Common myeloid progenitor, CD34-positive (primary cell): ENCODE measurements around the gene TAS2R13.

Experiments used
- CTCF ChIA-PET: fragments of 350-600 bp; sonication (Branson Sonifier 250); formaldehyde crosslinking; loops from one replicate; lab custom pipeline; 2021; ENCODE audit warnings: antibody characterized with exemption; lab: Charles Lee
- POLR2A ChIA-PET: fragments of 350-600 bp; sonication (Branson Sonifier 250); formaldehyde crosslinking; loops from one replicate; lab custom pipeline; 2021; ENCODE audit warnings: antibody characterized with exemption; lab: Charles Lee
- DNase-seq, 3 donors: peaks; one replicate each; pipeline versions ENCODE4 v3.0.0 to v3.0.0-alpha.2; 2013
- H3K27ac ChIP-seq, 2 experiments: 1 replicate in 1 of 2; 2 replicates in 1 of 2; pipeline ENCODE4 v1.7.0; 2013; ENCODE audit warnings: inconsistent platforms in 2 of 2, low read length in 2 of 2, mild to moderate bottlenecking in 2 of 2, low read depth in 1 of 2, moderate library complexity in 1 of 2; ENCODE audit not compliant: severe bottlenecking in 2 of 2, insufficient read depth in 1 of 2, poor library complexity in 1 of 2
- H3K27me3 ChIP-seq, 5 experiments: replicated peaks in 2 of 5; 1 replicate in 3 of 5; 2 replicates in 2 of 5; pipeline versions ENCODE4 v1.6.1 to v1.7.0; 2013; ENCODE audit warnings: low read length in 4 of 5, mild to moderate bottlenecking in 2 of 5, moderate library complexity in 2 of 5, inconsistent platforms in 1 of 5; ENCODE audit not compliant: insufficient read depth in 5 of 5, control insufficient read depth in 4 of 5
- H3K36me3 ChIP-seq, 4 experiments: 1 replicate in 2 of 4; 2 replicates in 2 of 4; pipeline versions ENCODE4 v1.6.1 to v1.7.0; 2013; ENCODE audit warnings: low read length in 3 of 4, control low read depth in 1 of 4, mild to moderate bottlenecking in 1 of 4; ENCODE audit not compliant: control insufficient read depth in 4 of 4, insufficient read depth in 4 of 4
- H3K4me1 ChIP-seq, 4 experiments: 1 replicate in 3 of 4; 2 replicates in 1 of 4; pipeline versions ENCODE4 v1.6.1 to v1.7.1; 2013; ENCODE audit warnings: low read length in 3 of 4, mild to moderate bottlenecking in 3 of 4, control low read depth in 1 of 4, inconsistent platforms in 1 of 4, moderate library complexity in 1 of 4; ENCODE audit not compliant: control insufficient read depth in 4 of 4, insufficient read depth in 4 of 4; ENCODE audit errors: control extremely low read depth in 1 of 4
- H3K4me3 ChIP-seq, 7 experiments: 1 replicate in 4 of 7; 2 replicates in 3 of 7; pipeline versions ENCODE4 v1.5.1 to v1.7.0; 2013; ENCODE audit warnings: mild to moderate bottlenecking in 7 of 7, low read length in 6 of 7, moderate library complexity in 6 of 7, inconsistent platforms in 2 of 7, low read depth in 2 of 7, control low read depth in 1 of 7; ENCODE audit not compliant: insufficient read depth in 4 of 7, control insufficient read depth in 1 of 7; ENCODE audit errors: extremely low read depth in 1 of 7
- H3K9me3 ChIP-seq, 5 experiments: 1 replicate in 4 of 5; 2 replicates in 1 of 5; pipeline versions ENCODE4 v1.6.1 to v1.7.1; 2013; ENCODE audit warnings: low read length in 4 of 5, mild to moderate bottlenecking in 2 of 5, inconsistent platforms in 1 of 5, low read depth in 1 of 5, moderate library complexity in 1 of 5; ENCODE audit not compliant: control insufficient read depth in 4 of 5, insufficient read depth in 2 of 5; ENCODE audit errors: control extremely low read depth in 1 of 5
- WGBS: methylation state at CpG from one replicate; pipeline ENCODE4 v1.1.5; 2013; ENCODE audit not compliant: insufficient coverage; 5-methylcytosine and 5-hydroxymethylcytosine counted together

Gene TAS2R13

DNA sequence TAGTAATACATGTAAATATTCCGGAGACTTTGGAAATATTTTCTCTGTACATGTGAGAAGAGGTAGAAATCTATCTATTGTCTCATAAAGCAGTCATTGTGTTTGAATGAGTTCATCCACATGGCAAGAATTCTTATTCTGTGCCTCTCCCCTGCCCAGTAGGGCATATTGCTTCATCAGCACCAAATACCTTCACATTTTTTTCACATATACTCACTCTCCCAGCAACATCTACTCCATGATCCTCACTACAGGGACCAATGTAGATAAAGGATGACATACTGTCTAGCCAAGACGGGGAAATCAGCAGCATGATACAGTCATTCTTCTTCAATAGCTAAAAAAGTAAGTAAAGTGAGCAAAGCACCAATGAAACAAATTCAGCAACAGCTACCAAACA, 31.0 kb upstream of the TAS2R13 start:
- POLR2A ChIA-PET = no interaction called here
- WGBS = no CpG with 5 or more reads among the region's 2 CpGs
- peaks cover 0 to 2% (median 0%) of the 10 kb centered on the region in 4 experiments for H3K36me3 ChIP-seq
- peaks cover 0 to 3% (median 0%) of the 10 kb centered on the region in 5 experiments for H3K9me3 ChIP-seq
- H3K4me3 ChIP-seq = no peak overlapping the region
- CTCF ChIA-PET = no interaction called here
- H3K4me1 ChIP-seq = peaks cover 0 to 9% (median 0%) of the 10 kb centered on the region in 4 experiments
- DNase-seq = no peak
- H3K27ac ChIP-seq = no peak overlapping the region
- H3K27me3 ChIP-seq = no peaks in the 10 kb centered on the region

DNA sequence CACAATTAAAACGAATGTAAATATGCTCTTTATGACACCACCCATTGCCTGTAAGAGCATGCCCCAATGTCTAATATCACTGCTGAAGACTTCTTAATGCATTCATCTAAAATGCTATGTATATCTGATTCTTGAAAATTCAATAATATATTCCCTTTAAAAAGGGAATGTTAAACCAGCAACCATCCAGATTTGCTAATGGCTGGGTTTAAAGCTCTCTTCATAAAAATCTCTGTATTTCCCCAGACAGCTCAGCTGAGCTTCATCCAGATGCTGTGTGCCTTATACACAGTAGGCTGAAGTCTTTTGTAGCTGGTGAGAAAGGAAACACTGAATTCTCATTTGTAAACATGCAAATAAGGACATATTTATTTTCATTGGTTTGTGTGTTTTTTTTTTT, 29.8 kb upstream of the TAS2R13 start, which contains the start of gene TAS2R14:
Gene TAS2R14 (minus strand): TSS at position 101 of the 400 bp plus-strand sequence. CDS start 56 bp downstream, at position 45.
- Histone ChIP-seq H3K4me3 (no peak within 1 kb of the TSS), H3K27me3 (no peaks in the 10 kb centered on the region), H3K27ac (no peak within 1 kb of the TSS), H3K9me3 (no peaks in the 10 kb centered on the region), H3K36me3 (peaks cover 0 to 2% (median 0%) of the 10 kb centered on the region in 4 experiments), H3K4me1 (peaks cover 0 to 9% (median 0%) of the 10 kb centered on the region in 4 experiments)
- no peak for DNase-seq
- ChIA-PET POLR2A (no interaction called here), CTCF (no interaction called here)
- no CpG with 5 or more reads among the region's 1 CpG for WGBS

DNA sequence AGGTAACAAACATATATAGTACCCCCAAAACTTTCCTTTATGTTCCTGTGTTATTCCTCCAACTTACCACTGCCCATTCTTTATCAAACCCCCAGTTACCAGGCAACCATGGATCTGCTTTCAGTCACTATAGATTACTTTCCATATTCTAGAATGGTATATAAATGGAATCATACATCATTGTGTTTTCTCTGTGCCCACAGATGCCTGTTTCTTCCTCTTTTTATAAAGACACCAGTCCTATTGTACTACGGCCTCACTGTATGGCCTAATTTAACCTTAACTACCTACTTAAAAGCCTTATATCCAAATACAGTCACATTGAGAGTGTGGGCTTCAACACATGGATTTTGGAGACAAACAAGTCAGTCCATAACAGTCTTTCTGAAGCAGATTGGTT, 27.1 kb upstream of the TAS2R13 start:
- Histone ChIP-seq H3K36me3 (peaks cover 0 to 4% (median 0%) of the 10 kb centered on the region in 4 experiments), H3K27me3 (no peaks in the 10 kb centered on the region), H3K9me3 (no peaks in the 10 kb centered on the region), H3K4me1 (peaks cover 0 to 3% (median 0%) of the 10 kb centered on the region in 4 experiments), H3K27ac (no peak overlapping the region), H3K4me3 (no peak overlapping the region)
- DNase-seq = peak in 2 of 3 donors; percentile 2 to 17
- CTCF ChIA-PET = no interaction called here
- POLR2A ChIA-PET = no interaction called here
- WGBS = 50% methylated on average over 1 of the region's 1 CpG

- H3K36me3 ChIP-seq = peaks cover 0 to 4% (median under 1%) of the 10 kb centered on the region in 4 experiments
- no peak for DNase-seq
- 100% methylated on average over 5 of the region's 5 CpGs for WGBS
- no peak within 1 kb of the TSS for H3K4me3 ChIP-seq
- no peaks in the 10 kb centered on the region for H3K27me3 ChIP-seq
- H3K9me3 ChIP-seq = peaks cover 0 to 3% (median 0%) of the 10 kb centered on the region in 5 experiments
- H3K27ac ChIP-seq = no peak within 1 kb of the TSS
- ChIA-PET CTCF (no interaction called here), POLR2A (no interaction called here)
- H3K4me1 ChIP-seq = no peaks in the 10 kb centered on the region
Observed at GRCh38 chr12:10928746-10929286, 19.5 kb upstream of the TAS2R13 start, which contains the start of gene PRH2. PRH2 (plus strand) TSS chr12:10929236; CDS start chr12:10929274, 38 bp downstream.

- ChIA-PET CTCF (interaction anchor here (1.1 to 1.7 kb wide), 2 partner anchors 8 to 310 kb away, joined by 3 to 4 read pairs; no protein-coding TSS in a partner anchor), POLR2A (no interaction called here)
- Histone ChIP-seq H3K27ac (no peak overlapping the region), H3K4me3 (no peak overlapping the region), H3K9me3 (peaks cover 0 to 3% (median 0%) of the 10 kb centered on the region in 5 experiments), H3K4me1 (no peaks in the 10 kb centered on the region), H3K27me3 (no peaks in the 10 kb centered on the region), H3K36me3 (peaks cover 0 to 2% (median under 1%) of the 10 kb centered on the region in 4 experiments)
- DNase-seq = no peak
- WGBS = 100% methylated on average over 3 of the region's 5 CpGs
Observed at GRCh38 chr12:10926269-10926668, 16.9 kb upstream of the TAS2R13 start.

DNA sequence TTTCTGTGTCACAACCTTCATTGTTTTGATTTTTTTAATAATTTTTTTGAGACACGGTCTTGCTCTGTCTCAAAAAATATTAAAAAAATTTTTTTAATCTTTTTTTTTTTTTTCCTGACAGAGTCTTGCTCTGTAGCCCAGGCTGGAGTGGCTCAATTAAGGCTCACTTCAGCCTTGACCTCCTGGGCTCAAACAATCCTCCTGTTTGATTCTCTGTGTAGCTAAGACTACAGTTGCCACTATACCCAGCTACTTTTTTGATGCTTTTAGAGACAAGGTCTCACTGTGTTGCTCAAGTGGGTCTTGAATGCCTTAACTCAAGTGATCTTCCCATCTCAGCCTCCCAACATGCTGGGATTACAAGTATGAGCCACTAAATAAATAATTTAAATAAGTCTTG, 10.4 kb upstream of the TAS2R13 start:
- no CpG with 5 or more reads among the region's 1 CpG for WGBS
- CTCF ChIA-PET = no interaction called here

GRCh38 chr12:10910380-10910779, 1.0 kb upstream of the TAS2R13 start:
- whole genome bisulfite sequencing = no CpG with 5 or more reads among the region's 8 CpGs
- ChIA-PET POLR2A (no interaction called here), CTCF (no interaction called here)
- Histone ChIP-seq H3K4me3 (no peak overlapping the region), H3K4me1 (no peaks in the 10 kb centered on the region), H3K36me3 (peaks cover 0 to under 1% (median 0%) of the 10 kb centered on the region in 4 experiments), H3K9me3 (peaks cover 0 to 5% (median 0%) of the 10 kb centered on the region in 5 experiments), H3K27me3 (no peaks in the 10 kb centered on the region), H3K27ac (no peak overlapping the region)
- no peak for DNase-seq

More for the DNA sequence above, 10.4 kb upstream of the TAS2R13 start:
- no peak overlapping the region for H3K27ac ChIP-seq
- no peaks in the 10 kb centered on the region for H3K27me3 ChIP-seq
- no peaks in the 10 kb centered on the region for H3K9me3 ChIP-seq
- no peak for DNase-seq
- no peak overlapping the region for H3K4me3 ChIP-seq
- H3K4me1 ChIP-seq = no peaks in the 10 kb centered on the region
- POLR2A ChIA-PET = no interaction called here
- H3K36me3 ChIP-seq = no peaks in the 10 kb centered on the region
